ENCODE results near the gene KCNE2.
"Not testable (repeated sequence)": the region's sequence is repeated elsewhere in the genome, so short reads cannot be mapped to it uniquely, and the experiment has no call there.

KCNE2 gene

DNA sequence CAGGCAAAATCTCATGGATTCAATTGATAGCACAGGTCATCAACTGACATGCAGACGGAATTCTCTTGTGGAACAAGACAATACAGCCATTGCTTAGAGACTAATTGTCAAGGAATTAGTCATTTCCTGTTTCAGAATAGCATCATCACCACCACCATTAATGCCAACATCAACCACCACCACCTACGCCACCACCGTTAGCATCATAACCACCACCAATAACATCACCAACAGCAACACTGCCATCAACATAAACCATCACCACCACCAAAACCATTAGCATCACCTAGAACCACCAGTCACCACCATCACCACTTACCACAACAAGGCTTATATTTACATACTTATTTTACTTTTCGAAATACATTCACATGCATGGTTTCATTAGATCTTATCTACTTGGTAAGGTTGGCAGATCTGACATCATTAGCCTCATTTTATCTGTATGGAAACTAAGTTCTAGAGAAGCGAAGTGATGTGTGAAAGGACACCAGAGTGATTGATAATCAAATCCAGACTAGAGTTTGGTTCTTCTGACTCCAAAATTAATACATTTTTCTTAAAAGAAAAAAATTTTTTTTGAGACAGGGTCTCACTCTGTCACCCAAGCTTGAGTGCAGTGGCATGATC lies 53.8 kb downstream of the KCNE2 start:
- not testable (repeated sequence) for DNase-seq

All from activated effector memory CD4-positive, alpha-beta T cell treated with Interleukin-2 at 50 U/mL for 16 hours (primary cell).